Natural killer cell (primary cell): ENCODE data around the gene RSAD2. TPM values are rescaled to one million over a fixed set of nuclear protein-coding genes. Genes with fewer than 3 reads are reported as not detected.

Source experiments
- ATAC-seq, 3 donors: fragments of 150-1000 bp in 2 of 3; fragments of 200-7000 bp in 1 of 3; cut with Tn5 transposase; 1 replicate in 1 of 3; 2 replicates in 2 of 3; pipeline ENCODE4 v1.10.0; 2021; ENCODE audit warnings: mild to moderate bottlenecking in 2 of 3, moderate library complexity in 2 of 3
- DNase-seq, 2 donors: peaks; one replicate each; pipeline versions ENCODE4 v3.0.0 to v3.0.0-alpha.2; 2013 to 2021; ENCODE audit warnings: mixed read lengths in 1 of 2
- H3K27ac ChIP-seq: one replicate; pipeline ENCODE4 v1.5.1; 2013; ENCODE audit warnings: mild to moderate bottlenecking, low read length
- H3K27me3 ChIP-seq: one replicate; pipeline ENCODE4 v1.6.1; 2013; ENCODE audit warnings: low read length; ENCODE audit not compliant: control insufficient read depth, insufficient read depth
- H3K36me3 ChIP-seq: one replicate; pipeline ENCODE4 v1.6.1; 2013; ENCODE audit warnings: low read length; ENCODE audit not compliant: control insufficient read depth, insufficient read depth
- H3K4me1 ChIP-seq: one replicate; pipeline ENCODE4 v1.6.1; 2013; ENCODE audit warnings: low read length; ENCODE audit not compliant: control insufficient read depth, insufficient read depth
- H3K4me3 ChIP-seq: one replicate; pipeline ENCODE4 v1.5.1; 2013; ENCODE audit warnings: low read length
- H3K9me3 ChIP-seq: one replicate; pipeline ENCODE4 v1.6.1; 2013; ENCODE audit warnings: low read length; ENCODE audit not compliant: control insufficient read depth, insufficient read depth
- H3K27ac Mint-ChIP-seq, 2 donors: one replicate each; pipeline ENCODE4 v1.8.0; 2022; ENCODE audit warnings: mild to moderate bottlenecking in 2 of 2, mixed read lengths in 2 of 2, moderate library complexity in 1 of 2
- H3K27me3 Mint-ChIP-seq, 2 donors: one replicate each; pipeline ENCODE4 v1.8.0; 2022; ENCODE audit warnings: low read depth in 2 of 2, mixed read lengths in 2 of 2
- H3K36me3 Mint-ChIP-seq: one replicate; pipeline ENCODE4 v1.8.0; 2022; ENCODE audit warnings: mixed read lengths
- H3K4me1 Mint-ChIP-seq, 2 donors: one replicate each; pipeline ENCODE4 v1.8.0; 2022; ENCODE audit warnings: mixed read lengths in 2 of 2
- H3K4me3 Mint-ChIP-seq: one replicate; pipeline ENCODE4 v1.8.0; 2022; ENCODE audit warnings: mild to moderate bottlenecking, moderate library complexity, mixed read lengths
- H3K9me3 Mint-ChIP-seq, 2 donors: one replicate each; pipeline ENCODE4 v1.8.0; 2022; ENCODE audit warnings: mixed read lengths in 2 of 2
- WGBS: methylation state at CpG from one replicate; pipeline ENCODE4 v1.1.7; 2013; ENCODE audit warnings: missing lambda C conversion rate; ENCODE audit not compliant: insufficient coverage; 5-methylcytosine and 5-hydroxymethylcytosine counted together
- intact Hi-C: fragments of 100-400 bp; cut with micrococcal nuclease; formaldehyde crosslinking; loops from one replicate; pipeline ENCODE4 v1.14.2; 2022
- total RNA-seq, 4 donors: library from RNA; stranded (reverse); fragments of 120-200 nt in 1 of 4; gene quantifications; one replicate each; pipeline versions ENCODE4 v1.2.3 to v1.2.4, GENCODE V29; 2013 to 2022
- TF ChIP-seq, protein P1 (sequence below): fragments of 200-600 bp; IDR thresholded peaks from one replicate; pipeline ENCODE4 v1.8.0; 2022; ENCODE audit warnings: antibody characterized with exemption

The RSAD2 gene
- total RNA-seq, 3 donors from 2014 or later (not counting 1 experiment from before 2014, with no cell fraction given), result 7.9 to 12.0 (median 9.4) TPM

DNA sequence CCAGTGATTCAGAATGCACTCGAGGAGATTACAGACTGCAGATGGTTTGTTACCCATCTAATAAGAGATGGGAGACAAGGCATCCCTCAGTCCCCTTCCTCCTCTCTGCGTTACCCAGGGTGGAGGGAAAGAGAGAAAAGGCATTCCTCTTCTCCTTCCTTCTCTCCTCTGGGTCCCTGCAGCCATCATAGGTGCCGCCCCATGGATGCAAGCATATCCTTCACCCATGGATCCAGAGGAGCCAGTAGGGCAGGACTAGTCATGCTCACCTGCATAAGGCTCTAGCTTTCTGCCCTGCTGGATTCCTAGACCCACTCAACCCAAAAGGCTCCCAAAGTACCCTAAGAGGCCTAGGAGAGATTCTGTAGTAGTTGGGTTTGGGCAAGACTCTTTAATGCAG, 32.3 kb upstream of the RSAD2 start:
- peaks cover 61% of the 10 kb centered on the region for H3K9me3 ChIP-seq
- H3K9me3 Mint-ChIP-seq, result peaks cover 6 to 26% of the 10 kb centered on the region in 2 donors

DNA sequence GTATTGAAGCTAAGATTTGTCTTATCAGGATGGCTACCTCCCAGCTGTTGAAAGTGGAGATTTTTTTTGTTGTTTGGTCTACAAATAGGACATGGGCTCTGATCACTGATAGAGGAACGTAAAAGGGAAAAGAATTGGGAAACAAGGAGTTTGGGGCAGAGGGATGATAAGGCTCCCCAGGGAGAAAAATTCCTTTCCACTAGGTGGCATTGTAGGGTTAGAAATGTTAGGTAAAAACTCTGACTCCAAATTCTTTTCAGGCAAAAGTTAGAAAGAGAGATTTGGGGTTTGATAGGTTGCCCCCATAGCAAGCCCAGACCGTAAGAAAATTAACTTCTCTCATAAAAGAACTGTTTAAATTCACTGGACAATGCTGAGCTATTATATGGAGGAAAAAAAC, 31.7 kb upstream of the RSAD2 start:
- DNase-seq, result no peak
- Mint-ChIP-seq H3K4me3 (no peak overlapping the region), H3K36me3 (peaks cover 49% of the 10 kb centered on the region), H3K9me3 (peaks cover 6 to 26% of the 10 kb centered on the region in 2 donors), H3K27me3 (no peaks in the 10 kb centered on the region), H3K27ac (no peak overlapping the region), H3K4me1 (peaks cover 8 to 13% of the 10 kb centered on the region in 2 donors)
- H3K36me3 ChIP-seq, result peaks cover 7% of the 10 kb centered on the region
- 100% methylated on average over 1 of the region's 2 CpGs for WGBS
- TF ChIP-seq, protein P1, sequence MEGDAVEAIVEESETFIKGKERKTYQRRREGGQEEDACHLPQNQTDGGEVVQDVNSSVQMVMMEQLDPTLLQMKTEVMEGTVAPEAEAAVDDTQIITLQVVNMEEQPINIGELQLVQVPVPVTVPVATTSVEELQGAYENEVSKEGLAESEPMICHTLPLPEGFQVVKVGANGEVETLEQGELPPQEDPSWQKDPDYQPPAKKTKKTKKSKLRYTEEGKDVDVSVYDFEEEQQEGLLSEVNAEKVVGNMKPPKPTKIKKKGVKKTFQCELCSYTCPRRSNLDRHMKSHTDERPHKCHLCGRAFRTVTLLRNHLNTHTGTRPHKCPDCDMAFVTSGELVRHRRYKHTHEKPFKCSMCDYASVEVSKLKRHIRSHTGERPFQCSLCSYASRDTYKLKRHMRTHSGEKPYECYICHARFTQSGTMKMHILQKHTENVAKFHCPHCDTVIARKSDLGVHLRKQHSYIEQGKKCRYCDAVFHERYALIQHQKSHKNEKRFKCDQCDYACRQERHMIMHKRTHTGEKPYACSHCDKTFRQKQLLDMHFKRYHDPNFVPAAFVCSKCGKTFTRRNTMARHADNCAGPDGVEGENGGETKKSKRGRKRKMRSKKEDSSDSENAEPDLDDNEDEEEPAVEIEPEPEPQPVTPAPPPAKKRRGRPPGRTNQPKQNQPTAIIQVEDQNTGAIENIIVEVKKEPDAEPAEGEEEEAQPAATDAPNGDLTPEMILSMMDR, result no peak
- no peak overlapping the region for H3K27ac ChIP-seq
- peaks cover under 1% of the 10 kb centered on the region for H3K4me1 ChIP-seq
- no peak for ATAC-seq
- H3K9me3 ChIP-seq, result peaks cover 61% of the 10 kb centered on the region
- intact Hi-C loops, result no loop called here
- H3K4me3 ChIP-seq, result no peak overlapping the region
- no peaks in the 10 kb centered on the region for H3K27me3 ChIP-seq

More for the DNA sequence above, 32.3 kb upstream of the RSAD2 start:
- DNase-seq, result peak in 1 of 2 donors; percentile 43
- no peak overlapping the region for H3K4me3 ChIP-seq
- no peak overlapping the region for H3K27ac ChIP-seq
- peaks cover 5% of the 10 kb centered on the region for H3K36me3 ChIP-seq
- Mint-ChIP-seq H3K27ac (no peak overlapping the region), H3K4me3 (no peak overlapping the region), H3K4me1 (peaks cover 2 to 7% of the 10 kb centered on the region in 2 donors), H3K27me3 (no peaks in the 10 kb centered on the region), H3K36me3 (peaks cover 49% of the 10 kb centered on the region)
- intact Hi-C loops, result no loop called here
- H3K27me3 ChIP-seq, result no peaks in the 10 kb centered on the region
- H3K4me1 ChIP-seq, result no peaks in the 10 kb centered on the region
- TF ChIP-seq, protein P1, result no peak
- WGBS, result 100% methylated on average over 1 of the region's 3 CpGs
- no peak for ATAC-seq

DNA sequence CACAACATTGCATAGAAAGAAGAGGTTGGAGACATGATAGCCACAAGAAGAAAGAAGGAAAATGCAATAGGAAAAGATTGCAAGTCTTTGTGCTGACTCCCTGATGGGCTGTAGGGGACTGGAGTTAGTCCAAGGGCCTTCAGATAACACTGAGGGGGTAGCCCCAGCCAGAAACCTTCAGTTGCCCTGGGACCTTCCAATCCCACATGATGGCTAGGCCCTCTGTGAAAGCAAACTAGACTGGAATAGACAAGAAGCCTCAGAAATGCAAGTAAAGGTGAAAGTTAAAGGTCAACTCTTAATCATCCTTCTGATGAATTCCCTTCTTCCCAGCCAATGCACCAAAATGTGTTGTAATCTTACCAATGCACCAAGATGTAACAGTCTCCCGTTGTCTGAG, 31.0 kb upstream of the RSAD2 start:
- TF ChIP-seq, protein P1, result no peak

More for the DNA sequence above, 31.0 kb upstream of the RSAD2 start:
- H3K4me3 ChIP-seq, result no peak overlapping the region
- Mint-ChIP-seq H3K4me1 (peaks cover 12 to 18% of the 10 kb centered on the region in 2 donors), H3K36me3 (peaks cover 49% of the 10 kb centered on the region), H3K4me3 (no peak overlapping the region), H3K9me3 (peaks cover 6 to 26% of the 10 kb centered on the region in 2 donors), H3K27ac (no peak overlapping the region), H3K27me3 (no peaks in the 10 kb centered on the region)
- DNase-seq (no peak), ATAC-seq (no peak)
- H3K4me1 ChIP-seq, result peaks cover 3% of the 10 kb centered on the region
- H3K27me3 ChIP-seq, result no peaks in the 10 kb centered on the region
- peaks cover 11% of the 10 kb centered on the region for H3K36me3 ChIP-seq
- intact Hi-C loops, result no loop called here
- H3K27ac ChIP-seq, result no peak overlapping the region
- 73% methylated on average over 1 of the region's 1 CpG for WGBS
- peaks cover 61% of the 10 kb centered on the region for H3K9me3 ChIP-seq
